Activated CD8-positive, alpha-beta memory T cell treated with anti-CD3 and anti-CD28 coated beads for 36 hours (primary cell): ENCODE data around the gene DTD2. TPM values are rescaled to one million over a fixed set of nuclear protein-coding genes. Genes with fewer than 3 reads are reported as not detected.
"Not testable (repeated sequence)": the region's sequence is repeated elsewhere in the genome, so short reads cannot be mapped to it uniquely, and the experiment has no call there.

Experiments used
- CTCF ChIA-PET: fragments of 350-600 bp; sonication (Branson Sonifier 250); formaldehyde crosslinking; loops from one replicate; lab custom pipeline; 2021; ENCODE audit warnings: antibody characterized with exemption; lab: Charles Lee
- POLR2A ChIA-PET: fragments of 350-600 bp; sonication (Branson Sonifier 250); formaldehyde crosslinking; loops from one replicate; lab custom pipeline; 2021; ENCODE audit warnings: antibody characterized with exemption; lab: Charles Lee
- total RNA-seq, 2 experiments: library from RNA; stranded (reverse); gene quantifications; one replicate each; pipeline ENCODE4 v1.2.3, GENCODE V29; 2021

DTD2 gene
- total RNA-seq, result 10 to 100 TPM; 31.3 to 35.2 TPM

DNA sequence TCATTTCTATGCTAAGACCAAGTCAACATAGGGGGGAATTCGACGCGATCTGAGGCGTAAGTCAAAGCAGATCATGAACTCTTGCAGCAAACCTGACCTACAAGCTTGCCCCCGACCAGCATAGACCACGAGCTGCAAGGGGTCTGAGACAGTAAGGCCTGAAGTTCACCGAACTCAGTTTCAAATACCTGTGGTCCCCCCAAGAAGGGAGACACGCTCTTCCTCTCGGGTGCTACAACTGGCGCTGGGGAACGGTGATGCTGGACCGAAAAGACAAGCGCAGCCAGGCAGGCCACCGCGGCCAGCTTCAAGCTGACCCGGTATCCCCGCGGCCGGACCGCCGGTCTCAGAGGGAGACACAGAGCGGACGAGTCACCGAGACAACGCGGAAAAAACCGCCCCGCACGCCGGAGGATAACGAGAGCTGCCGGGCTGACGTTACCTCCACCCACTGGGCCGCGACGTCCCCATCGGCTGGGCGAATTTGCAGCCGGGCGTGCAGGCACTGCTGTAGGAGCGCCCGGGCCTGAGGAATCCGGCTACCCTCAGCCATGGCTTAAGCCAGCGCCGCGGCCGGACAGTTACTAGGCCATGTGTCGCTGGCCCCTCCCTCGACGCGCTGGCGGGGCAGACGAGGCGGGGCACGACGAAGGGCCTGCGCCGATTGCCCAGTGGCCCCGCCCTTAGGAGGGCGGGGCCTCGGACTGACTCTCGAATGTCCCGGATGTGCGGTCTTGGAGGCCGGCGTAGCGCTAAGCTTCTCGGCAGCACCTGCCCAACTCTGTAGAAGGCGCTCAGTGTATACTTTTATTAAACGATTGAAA lies at the start of gene DTD2:
Gene DTD2 (minus strand): TSS at position 666 of the 824 bp plus-strand sequence. CDS start 113 bp downstream, at position 553.
- ChIA-PET CTCF (interaction anchor here (0.7 to 1.4 kb wide), 4 partner anchors 37 to 308 kb away, joined by 3 to 5 read pairs (median 4); partner anchors contain the start of genes HEATR5A and HECTD1), POLR2A (interaction anchor here (0.5 to 1.7 kb wide), 4 partner anchors 36 to 329 kb away, joined by 3 to 7 read pairs (median 4); partner anchors contain the start of gene HEATR5A)

DNA sequence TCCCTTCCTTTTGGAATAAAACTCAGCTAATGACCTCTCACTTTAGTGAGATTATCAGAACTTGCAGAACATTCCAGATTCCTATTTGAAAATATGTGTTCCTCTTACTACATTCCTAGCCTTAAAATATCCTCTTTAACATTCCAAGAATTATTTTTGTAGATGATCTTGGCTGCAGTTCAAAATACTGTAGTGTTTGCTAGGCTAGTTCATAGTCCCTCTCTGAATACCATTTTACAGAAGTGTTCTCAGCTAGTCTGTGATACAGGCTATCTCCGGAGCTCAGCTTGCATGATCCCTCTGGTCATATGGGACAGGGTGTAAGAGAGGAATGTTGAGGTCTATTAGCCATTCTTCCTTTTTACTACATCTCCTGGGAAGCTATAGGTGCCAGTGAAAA lies 48.1 kb upstream of the DTD2 start:
- ChIA-PET CTCF (no interaction called here), POLR2A (no interaction called here)

DNA sequence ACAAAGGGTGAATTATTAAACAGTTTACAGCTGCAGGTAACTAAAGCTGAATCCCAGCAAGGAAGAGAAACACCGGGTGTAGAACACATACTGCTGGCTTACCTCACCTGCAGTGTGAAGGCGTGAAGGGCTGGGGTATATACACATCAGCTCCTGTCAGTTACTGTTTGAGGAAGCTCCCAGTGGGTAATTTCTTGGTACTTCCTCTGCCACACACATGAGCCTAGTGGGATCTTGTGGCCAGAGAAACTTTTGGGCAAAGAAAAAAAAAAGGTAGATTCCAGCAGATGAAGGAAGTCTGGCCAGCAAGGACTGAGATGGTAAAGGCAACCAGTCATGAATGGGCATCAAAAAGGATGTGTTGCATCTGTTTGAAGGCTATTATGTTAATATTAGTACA lies 44.6 kb upstream of the DTD2 start:
- CTCF ChIA-PET, result no interaction called here
- POLR2A ChIA-PET, result no interaction called here

DNA sequence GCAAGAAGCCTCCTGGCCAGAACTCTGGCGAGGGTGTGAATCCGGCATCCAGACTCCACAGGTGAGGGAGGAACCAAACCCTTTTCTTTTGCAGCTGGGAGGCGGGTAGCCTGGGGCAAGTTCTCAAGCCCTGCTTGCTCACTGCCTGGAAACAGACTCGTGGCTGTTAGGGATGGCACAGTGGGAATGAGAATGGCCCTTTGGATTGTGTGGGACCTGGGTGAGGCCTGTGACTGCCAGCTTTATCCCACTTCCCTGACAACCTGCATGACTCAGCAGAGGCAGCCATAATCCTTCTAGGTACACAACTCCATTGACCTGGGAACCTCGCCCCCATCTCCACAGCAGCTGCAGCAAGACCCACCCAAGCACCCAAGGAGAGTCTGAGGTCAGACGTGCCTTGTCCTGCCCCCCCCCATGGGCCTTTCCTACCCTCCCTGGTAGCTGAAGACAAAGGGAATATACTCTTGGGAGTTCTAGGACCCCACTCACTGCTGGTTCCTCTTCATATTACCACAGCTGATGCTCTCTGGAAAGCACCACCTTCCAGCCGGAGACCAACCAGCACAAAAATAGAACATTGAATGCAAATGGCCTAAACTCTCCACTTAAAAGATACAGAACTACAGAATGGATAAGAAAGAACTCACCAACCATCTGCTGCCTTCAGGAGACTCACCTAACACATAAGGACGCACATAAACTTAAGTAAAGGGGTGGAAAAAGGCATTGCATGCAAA lies 35.6 kb upstream of the DTD2 start:
- POLR2A ChIA-PET, result no interaction called here
- CTCF ChIA-PET, result no interaction called here

DNA sequence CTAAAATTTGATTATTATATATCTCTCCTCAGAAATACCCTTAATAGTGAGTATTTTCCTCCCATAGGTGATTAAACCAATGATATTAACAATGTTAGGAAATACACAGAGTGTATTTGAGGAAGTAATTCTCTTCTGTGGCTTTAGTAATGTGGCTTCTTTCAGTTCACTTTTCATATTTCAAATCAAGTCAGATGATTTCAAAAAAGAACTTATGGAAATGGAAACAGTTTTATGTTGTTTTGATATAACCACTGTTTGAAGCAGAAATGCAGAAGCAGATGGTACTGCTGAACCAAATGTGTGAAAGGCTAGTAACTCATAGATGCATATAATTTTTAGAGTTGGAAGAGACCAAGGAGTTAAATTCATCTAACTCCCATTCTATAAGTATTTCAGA lies 32.4 kb upstream of the DTD2 start:
- CTCF ChIA-PET, result no interaction called here
- POLR2A ChIA-PET, result no interaction called here

DNA sequence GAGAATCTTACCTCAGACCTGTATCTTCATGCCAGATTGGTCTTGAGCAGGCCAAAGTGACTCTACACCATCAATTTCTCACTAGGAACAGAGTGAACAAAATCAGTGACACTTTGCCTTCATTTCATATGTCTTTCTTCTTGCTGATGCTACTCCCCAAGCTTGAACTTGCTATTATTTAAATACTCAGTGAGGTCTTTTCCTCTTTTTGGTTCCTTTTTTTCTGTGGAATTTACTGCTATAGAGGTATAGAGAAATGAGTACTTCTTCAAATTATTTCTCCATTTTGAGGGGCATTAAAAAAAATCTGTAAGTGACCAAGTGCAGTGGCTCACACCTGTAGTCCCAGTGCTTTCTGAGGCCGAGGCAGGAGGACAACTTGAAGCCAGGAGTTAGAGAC lies 30.6 kb upstream of the DTD2 start, which contains the start of gene GPR33:
Gene GPR33 (minus strand): TSS at position 154 of the 400 bp plus-strand sequence. CDS start 4,074 bp downstream, outside the sequence.
- ChIA-PET POLR2A (no interaction called here), CTCF (interaction anchor here (0.7 kb wide), 1 partner anchor 731 kb away, joined by 4 read pairs; no protein-coding TSS in a partner anchor)

DNA sequence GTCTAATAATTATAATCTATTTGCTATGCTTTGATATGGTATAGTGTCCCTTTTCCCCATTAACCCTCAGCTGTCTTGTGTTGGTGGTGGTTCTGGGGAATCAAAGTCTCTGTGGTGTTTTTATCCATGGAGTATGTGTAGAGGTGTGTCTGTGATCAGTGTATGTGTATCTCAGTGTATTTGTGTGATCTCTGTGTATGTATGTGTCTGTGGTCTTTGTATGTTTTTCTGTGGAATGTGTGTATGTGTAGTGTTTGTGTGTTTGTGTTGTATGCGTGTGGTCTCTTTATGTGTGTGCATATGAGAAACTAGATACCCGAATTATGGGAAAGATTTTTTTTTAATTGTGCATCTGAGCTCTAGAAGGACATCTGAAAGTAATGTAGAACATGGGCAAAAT lies 29.5 kb upstream of the DTD2 start:
- ChIA-PET CTCF (no interaction called here), POLR2A (no interaction called here)

DNA sequence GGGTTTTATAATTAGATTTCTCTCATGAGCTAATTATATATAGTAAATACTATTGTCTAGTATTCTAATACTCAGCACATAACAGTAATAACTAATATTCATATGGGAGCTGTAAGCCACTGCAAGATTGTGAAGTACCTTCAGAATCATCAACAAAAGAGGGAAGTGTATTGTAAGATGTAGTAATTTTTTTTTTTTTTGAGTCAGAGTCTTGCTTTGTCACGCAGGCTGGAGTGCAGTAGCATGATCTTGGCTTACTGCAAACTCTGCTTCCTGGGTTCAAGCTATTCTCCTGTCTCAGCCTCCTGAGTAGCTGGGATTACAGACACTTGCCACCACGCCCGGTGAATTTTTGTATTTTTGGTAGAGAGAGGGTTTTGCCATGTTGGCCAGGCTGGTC lies 27.4 kb upstream of the DTD2 start:
- CTCF ChIA-PET, result no interaction called here
- POLR2A ChIA-PET, result no interaction called here

DNA sequence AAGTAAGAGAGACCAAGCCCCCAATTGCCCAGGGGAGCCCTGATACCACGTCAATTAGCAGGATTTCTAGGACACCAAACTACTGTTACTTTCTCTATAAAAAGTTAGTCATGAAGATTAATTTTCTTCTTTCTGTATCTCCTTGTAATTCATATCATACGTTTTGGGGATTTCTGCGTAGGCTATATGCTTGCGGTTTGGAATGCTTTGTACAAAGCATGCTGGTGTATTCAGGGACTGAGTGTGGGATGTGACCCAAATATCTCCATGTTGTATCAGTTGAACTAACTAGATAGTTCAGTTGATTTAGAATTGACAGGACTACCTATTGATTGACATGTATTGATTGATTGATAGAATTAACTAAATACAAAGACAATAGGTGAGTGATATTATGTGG lies 22.9 kb upstream of the DTD2 start:
- ChIA-PET POLR2A (interaction anchor here (0.6 kb wide), 1 partner anchor 107 kb away, joined by 3 read pairs; no protein-coding TSS in a partner anchor), CTCF (no interaction called here)

DNA sequence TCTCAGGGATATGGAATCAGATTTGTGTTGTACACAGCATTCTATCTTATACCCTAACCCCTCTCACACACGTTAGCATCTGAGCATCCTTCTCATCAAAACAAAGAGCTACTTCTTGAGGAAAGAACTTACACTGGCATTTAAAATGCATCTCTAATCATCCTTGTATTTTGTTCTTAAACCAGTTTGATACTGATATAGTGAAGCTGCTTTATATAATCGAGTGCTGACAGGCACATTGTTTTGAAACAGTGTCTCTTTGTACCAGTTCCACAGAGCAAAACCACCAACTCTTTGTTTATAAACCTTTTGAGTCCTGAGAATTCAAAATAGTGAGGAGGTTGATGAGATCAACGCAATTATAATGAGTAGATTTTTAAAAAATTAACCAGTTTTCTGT lies 21.7 kb upstream of the DTD2 start:
- POLR2A ChIA-PET, result no interaction called here

DNA sequence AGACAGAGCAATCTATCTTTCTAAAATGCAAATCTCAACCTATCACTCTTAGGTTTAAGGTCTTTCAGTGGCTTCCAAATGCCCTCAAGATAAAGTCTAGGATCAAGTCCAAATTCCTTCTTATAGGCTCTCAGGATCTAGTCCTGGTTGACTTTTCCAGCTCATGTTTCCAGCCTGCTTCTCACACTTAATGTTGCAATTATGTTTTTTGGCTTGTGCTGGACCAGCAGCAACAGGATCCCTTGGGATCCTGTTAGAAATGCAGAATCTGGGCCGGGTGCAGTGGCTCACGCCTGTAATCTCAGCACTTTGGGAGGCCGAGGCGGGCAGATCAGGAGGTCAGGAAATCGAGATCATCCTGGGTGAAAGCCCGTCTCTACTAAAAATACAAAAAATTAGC lies 19.9 kb upstream of the DTD2 start:
- POLR2A ChIA-PET, result no interaction called here
- CTCF ChIA-PET, result no interaction called here

More for the DNA sequence above, 21.7 kb upstream of the DTD2 start:
- CTCF ChIA-PET, result no interaction called here

DNA sequence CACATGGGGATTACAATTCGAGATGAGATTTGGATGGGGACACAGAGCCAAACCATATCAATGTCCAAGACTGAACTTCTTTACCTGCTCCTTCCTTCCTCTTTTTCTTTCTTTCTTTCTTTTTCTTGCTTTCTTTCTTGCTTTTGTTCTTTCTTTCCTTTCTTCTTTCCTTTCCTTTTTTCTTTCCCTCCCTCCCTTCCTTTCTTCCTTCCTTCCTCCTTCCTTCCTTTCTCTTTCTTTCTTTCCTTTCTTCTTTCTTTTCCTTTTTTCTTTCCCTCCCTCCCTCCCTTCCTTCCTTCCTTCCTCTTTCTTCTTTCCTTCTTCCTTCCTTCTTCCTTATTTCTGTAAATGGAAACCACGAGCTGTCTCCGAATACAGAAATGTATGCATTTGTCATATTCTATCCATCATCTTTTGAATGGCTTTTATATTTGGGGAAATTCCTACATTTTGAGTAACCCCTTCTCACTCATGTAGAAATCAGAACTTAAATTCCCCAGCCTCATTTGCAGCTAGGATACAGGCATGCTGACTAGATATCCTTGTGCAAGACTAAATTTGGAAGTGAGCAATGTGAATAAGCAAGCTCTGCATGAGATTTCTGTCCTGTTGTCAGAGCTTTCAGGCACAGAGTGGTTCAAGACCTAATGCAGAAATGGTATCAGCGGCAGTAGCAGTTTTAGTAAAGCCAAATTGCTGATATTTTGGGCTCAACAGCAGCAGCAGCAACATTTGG lies 19.0 kb upstream of the DTD2 start:
- POLR2A ChIA-PET, result no interaction called here
- CTCF ChIA-PET, result no interaction called here

DNA sequence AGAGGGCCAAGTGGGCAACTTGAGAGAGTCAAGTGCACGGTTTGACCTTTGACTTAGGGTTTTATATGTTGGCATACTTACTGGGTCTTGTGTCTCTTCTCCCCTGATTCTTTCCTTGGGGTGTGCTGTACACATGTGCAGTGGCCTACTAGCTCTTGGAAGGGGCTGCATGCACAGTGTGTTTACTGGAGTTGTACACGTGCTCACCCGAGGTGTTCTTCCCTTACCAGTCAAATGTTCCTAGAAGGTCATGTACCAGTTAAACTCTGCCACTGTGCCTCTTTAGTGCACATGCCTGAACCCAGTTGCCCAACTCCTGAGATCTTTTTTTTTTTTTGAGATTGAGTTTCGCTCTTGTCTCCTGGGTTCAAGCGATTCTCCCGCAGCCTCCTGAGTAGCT lies 9.2 kb upstream of the DTD2 start:
- POLR2A ChIA-PET, result no interaction called here

DNA sequence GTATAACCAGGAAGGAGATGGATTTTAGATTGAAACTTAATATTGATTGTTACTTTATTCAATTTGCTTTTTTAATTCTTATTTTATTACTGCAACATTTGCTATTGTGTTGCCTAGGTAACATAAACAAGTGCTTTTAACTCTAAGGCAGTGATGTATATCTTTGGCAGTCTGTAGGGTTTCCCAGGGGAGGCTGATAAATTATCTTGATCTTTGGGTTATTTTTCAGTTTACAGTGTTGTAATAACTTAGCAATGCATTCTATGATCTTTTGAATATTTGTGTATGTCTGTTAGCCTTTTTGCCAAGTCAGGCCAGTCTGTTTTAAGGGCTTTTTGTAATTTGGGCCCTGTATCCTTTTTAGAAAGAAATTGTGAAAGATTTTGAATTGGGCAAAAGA lies 7.8 kb upstream of the DTD2 start:
- CTCF ChIA-PET, result no interaction called here
- POLR2A ChIA-PET, result no interaction called here

More for the DNA sequence above, 9.2 kb upstream of the DTD2 start:
- CTCF ChIA-PET, result no interaction called here

DNA sequence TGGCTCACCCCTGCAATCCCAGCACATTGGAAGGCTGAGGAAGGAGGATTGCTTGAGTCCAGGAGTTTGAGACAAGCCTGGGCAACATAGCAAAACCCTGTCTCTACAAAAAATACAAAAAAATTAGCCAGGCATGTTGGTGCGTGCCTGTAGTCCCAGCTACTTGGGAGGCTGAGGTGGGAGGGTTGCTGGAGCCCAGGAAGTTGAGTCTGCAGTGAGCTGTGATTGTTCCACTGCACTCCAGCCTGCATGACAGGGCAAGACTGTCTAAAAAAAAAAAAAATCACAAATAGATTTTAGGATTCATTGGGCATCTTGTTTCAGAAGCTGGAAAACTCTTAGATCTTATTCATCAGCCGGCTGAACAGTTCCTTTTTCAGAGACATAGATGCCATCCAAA lies 5.1 kb upstream of the DTD2 start:
- CTCF ChIA-PET, result interaction anchor here (0.7 to 1.3 kb wide), 2 partner anchors 13 to 803 kb away, joined by 3 read pairs; no protein-coding TSS in a partner anchor
- POLR2A ChIA-PET, result not testable (repeated sequence)

DNA sequence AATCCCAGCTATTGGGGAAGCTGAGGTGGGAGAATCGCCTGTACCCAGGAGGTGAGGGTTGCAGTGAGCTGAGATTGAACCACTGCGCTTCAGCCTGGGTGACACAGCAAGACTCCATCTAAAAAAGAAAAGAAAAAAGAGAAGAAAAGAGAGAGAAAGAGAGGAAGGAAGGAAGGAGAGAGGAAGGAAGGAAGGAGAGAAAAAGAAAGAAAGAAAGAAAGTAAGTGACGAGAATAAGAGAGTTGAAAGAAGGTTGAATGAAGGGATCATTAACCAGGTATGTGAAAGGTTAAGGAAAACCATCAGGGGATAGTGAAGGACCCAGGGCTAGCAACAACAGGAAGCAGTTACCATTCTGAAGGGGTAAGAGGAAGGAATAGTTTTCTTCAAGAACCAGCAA lies 4.2 kb upstream of the DTD2 start:
- POLR2A ChIA-PET, result no interaction called here

DNA sequence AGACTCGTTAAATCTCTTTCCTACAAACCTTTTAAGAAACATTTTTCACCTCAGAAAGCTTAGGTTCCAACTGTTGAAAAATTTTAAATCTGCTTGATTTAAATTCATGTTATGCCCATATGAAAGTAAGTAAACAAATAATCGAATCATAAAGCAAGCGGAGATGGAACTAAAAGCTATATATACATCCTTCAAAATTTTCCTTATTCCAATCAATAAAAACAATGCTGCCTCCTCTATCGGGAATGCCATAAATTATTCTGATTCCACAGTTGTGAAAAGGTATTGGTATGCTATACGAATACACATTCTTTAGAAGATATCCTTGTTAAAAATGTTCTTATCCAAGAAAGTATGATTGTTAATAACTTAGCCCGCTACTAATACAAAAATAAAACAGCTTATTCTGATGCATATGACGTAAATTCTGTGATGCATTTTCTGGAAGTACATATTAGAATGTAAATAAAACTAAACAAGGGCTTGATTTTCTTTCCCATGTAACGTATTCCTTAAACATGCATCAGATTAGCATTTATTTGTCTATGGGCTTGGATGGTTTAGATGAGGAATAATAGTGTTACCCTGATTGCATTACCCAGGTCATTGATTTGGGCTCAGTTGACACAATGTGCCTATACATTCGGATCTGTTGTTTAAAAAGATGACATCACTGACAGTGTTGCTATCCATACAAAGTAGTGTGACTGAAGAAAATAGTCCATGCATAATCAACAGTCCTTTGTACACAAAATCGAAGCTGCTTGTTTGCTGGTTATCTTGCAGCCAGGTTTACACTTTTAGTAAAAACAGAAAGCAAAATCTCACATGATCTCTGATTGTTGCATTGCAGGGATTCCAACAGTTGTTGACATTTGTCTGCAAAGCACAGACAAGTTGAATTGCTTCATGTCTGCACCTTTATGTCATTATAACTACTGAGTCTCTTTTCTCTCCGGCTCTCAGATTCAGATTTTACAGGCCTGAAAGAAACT lies 656 bp upstream of the DTD2 start:
- ChIA-PET POLR2A (interaction anchor here (0.5 to 1.7 kb wide), 2 partner anchors 37 to 73 kb away, joined by 5 to 7 read pairs; partner anchors contain the start of gene HEATR5A), CTCF (interaction anchor here (0.7 to 1.4 kb wide), 4 partner anchors 38 to 309 kb away, joined by 3 to 5 read pairs (median 4); partner anchors contain the start of genes HEATR5A and HECTD1)

More for the DNA sequence above, 4.2 kb upstream of the DTD2 start:
- CTCF ChIA-PET, result no interaction called here
